Epithelial cell of esophagus (primary cell): ENCODE measurements around the gene ARL14EP.

Source experiments
- DNase-seq: peaks from one replicate; pipeline ENCODE4 v3.0.0; 2010; ENCODE audit warnings: low read depth
- H3K4me3 ChIP-seq: 2 replicates; pipeline ENCODE4 v1.5.1; 2011; ENCODE audit warnings: mild to moderate bottlenecking, low read length, control low read depth
- CTCF ChIP-seq: IDR thresholded peaks from 2 replicates; pipeline ENCODE4 v1.5.1; 2011; ENCODE audit warnings: low read depth, mild to moderate bottlenecking, low read length, control low read depth, inconsistent platforms; ENCODE audit not compliant: insufficient read depth; ENCODE audit errors: missing control alignments

The ARL14EP gene

GRCh38 chr11:30364837-30365482 is 42.1 kb downstream of the ARL14EP start:
- H3K4me3 ChIP-seq: no peak overlapping the region
- no peak for DNase-seq
- TF ChIP-seq CTCF: no peak

- no peak for TF ChIP-seq CTCF
- DNase-seq: no peak
- no peak overlapping the region for H3K4me3 ChIP-seq
These were observed 43.1 kb downstream of the ARL14EP start for GRCh38 chr11:30365793-30366517.

- no peak for DNase-seq
- TF ChIP-seq CTCF: no peak
- H3K4me3 ChIP-seq: no peak overlapping the region
These were observed 45.5 kb downstream of the ARL14EP start for GRCh38 chr11:30368394-30368793.

- TF ChIP-seq CTCF: no peak
- no peak overlapping the region for H3K4me3 ChIP-seq
- DNase-seq: no peak
These were observed 47.3 kb downstream of the ARL14EP start for GRCh38 chr11:30370164-30370563.

GRCh38 chr11:30377347-30377746 is 54.4 kb downstream of the ARL14EP start:
- no peak overlapping the region for H3K4me3 ChIP-seq
- DNase-seq: peak; percentile 60
- TF ChIP-seq CTCF: no peak

- no peak for DNase-seq
- no peak overlapping the region for H3K4me3 ChIP-seq
- TF ChIP-seq CTCF: no peak
These were observed 57.9 kb downstream of the ARL14EP start for GRCh38 chr11:30380846-30381245.
